ENCODE data around the gene NPIPA8.
"Not testable (repeated sequence)": the region's sequence is repeated elsewhere in the genome, so short reads cannot be mapped to it uniquely, and the experiment has no call there.

NPIPA8 gene

DNA sequence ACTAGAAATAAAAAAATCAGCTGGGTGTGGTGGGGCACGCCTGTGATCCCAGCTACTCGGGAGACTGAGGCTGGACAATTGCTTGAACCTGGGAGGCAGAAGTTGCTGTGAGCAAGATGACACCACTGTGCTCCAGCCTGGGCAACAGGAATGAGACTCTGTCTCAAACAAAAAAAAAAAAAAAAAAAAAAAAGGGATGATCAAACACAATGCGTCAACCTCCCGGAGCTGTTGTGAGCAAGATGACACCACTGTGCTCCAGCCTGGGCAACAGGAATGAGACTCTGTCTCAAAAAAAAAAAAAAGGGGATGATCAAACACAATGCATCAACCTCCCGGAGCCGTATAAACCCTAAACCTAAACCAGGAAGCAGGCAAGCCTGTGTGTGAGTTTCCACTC lies 24.7 kb downstream of the NPIPA8 start:
- H3K4me3 ChIP-seq (ENCODE audit: low read depth in 1 of 5, low read length in 5 of 5); H3K36me3 ChIP-seq (ENCODE audit: control insufficient read depth in 5 of 5, insufficient read depth in 5 of 5, low read length in 5 of 5); H3K27ac ChIP-seq (ENCODE audit: low read depth, low read length); H3K9ac ChIP-seq (ENCODE audit: low read length in 5 of 5); H3K9me3 ChIP-seq (ENCODE audit: control insufficient read depth in 5 of 5, low read length in 5 of 5); H3K27me3 ChIP-seq (ENCODE audit: control insufficient read depth in 5 of 5, insufficient read depth in 4 of 5, low read length in 5 of 5); H3K4me1 ChIP-seq (ENCODE audit: control insufficient read depth in 5 of 5, insufficient read depth in 5 of 5, low read length in 5 of 5): not testable (repeated sequence)

DNA sequence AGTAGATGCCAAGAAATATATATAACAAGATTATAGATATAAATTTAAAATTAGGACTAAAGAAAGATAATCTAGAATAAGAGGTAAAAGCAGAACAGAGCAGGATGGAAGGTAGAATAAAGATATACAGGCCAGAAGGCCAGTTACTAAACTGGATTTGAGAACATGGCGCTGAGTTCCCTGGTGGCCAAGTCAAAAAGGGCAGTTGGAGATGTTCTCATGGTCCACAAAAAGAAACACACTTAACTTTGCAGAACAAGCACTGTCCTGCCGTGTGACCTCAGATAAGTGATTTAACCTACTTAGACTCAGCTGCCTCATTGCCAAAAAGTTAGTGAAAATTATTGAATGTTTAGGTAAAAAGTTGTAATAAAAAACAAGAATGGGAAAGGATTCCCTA lies 27.4 kb downstream of the NPIPA8 start:
- not testable (repeated sequence) for H3K27ac ChIP-seq (ENCODE audit: low read depth, low read length); H3K9ac ChIP-seq (ENCODE audit: low read length in 5 of 5); H3K4me1 ChIP-seq (ENCODE audit: control insufficient read depth in 5 of 5, insufficient read depth in 5 of 5, low read length in 5 of 5); H3K4me3 ChIP-seq (ENCODE audit: low read depth in 1 of 5, low read length in 5 of 5); H3K36me3 ChIP-seq (ENCODE audit: control insufficient read depth in 5 of 5, insufficient read depth in 5 of 5, low read length in 5 of 5); H3K9me3 ChIP-seq (ENCODE audit: control insufficient read depth in 5 of 5, low read length in 5 of 5); H3K27me3 ChIP-seq (ENCODE audit: control insufficient read depth in 5 of 5, insufficient read depth in 4 of 5, low read length in 5 of 5)

DNA sequence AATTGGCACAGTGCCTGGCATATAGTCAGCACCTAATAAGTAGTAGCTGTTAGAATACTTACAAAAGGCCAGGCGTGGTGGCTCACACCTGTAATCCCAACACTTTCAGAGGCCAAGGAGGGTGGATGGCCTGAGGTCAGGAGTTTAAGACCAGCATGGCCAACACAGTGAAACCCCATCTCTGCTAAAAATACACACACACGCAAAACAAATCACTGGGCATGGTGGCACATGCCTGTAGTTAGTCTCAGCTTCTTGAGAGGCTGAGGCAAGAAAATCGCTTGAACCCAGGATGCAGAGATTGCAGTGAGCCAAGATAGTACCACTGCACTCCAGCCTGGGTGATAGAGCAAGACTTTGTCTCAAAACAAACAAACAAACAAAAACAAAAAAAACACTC lies 29.3 kb downstream of the NPIPA8 start:
- H3K4me3 ChIP-seq (ENCODE audit: low read depth in 1 of 5, low read length in 5 of 5); H3K36me3 ChIP-seq (ENCODE audit: control insufficient read depth in 5 of 5, insufficient read depth in 5 of 5, low read length in 5 of 5); H3K27ac ChIP-seq (ENCODE audit: low read depth, low read length); H3K9me3 ChIP-seq (ENCODE audit: control insufficient read depth in 5 of 5, low read length in 5 of 5); H3K9ac ChIP-seq (ENCODE audit: low read length in 5 of 5); H3K4me1 ChIP-seq (ENCODE audit: control insufficient read depth in 5 of 5, insufficient read depth in 5 of 5, low read length in 5 of 5); H3K27me3 ChIP-seq (ENCODE audit: control insufficient read depth in 5 of 5, insufficient read depth in 4 of 5, low read length in 5 of 5): not testable (repeated sequence)

DNA sequence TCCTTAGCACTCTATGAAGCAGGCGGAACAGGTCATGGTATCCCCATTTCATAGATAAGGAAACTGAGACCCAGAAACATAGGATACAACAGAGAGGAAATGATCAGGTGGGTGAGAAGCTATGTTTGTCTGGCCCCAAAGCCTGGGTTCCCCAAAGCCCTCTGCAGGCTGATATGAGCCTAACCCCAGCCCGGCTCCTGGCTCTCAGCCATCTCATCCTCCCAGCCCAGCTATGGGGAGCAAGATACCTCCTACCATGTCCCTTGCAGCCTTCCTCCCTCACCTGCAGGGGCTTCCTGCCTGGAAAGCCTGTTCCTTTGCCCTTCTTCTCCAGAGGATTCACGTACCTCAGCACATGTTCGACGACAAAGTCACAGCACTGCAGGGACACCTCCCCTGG lies 30.5 kb downstream of the NPIPA8 start:
- not testable (repeated sequence) for H3K27me3 ChIP-seq (ENCODE audit: control insufficient read depth in 5 of 5, insufficient read depth in 4 of 5, low read length in 5 of 5); H3K36me3 ChIP-seq (ENCODE audit: control insufficient read depth in 5 of 5, insufficient read depth in 5 of 5, low read length in 5 of 5); H3K9me3 ChIP-seq (ENCODE audit: control insufficient read depth in 5 of 5, low read length in 5 of 5); H3K27ac ChIP-seq (ENCODE audit: low read depth, low read length); H3K9ac ChIP-seq (ENCODE audit: low read length in 5 of 5); H3K4me1 ChIP-seq (ENCODE audit: control insufficient read depth in 5 of 5, insufficient read depth in 5 of 5, low read length in 5 of 5); H3K4me3 ChIP-seq (ENCODE audit: low read depth in 1 of 5, low read length in 5 of 5)

DNA sequence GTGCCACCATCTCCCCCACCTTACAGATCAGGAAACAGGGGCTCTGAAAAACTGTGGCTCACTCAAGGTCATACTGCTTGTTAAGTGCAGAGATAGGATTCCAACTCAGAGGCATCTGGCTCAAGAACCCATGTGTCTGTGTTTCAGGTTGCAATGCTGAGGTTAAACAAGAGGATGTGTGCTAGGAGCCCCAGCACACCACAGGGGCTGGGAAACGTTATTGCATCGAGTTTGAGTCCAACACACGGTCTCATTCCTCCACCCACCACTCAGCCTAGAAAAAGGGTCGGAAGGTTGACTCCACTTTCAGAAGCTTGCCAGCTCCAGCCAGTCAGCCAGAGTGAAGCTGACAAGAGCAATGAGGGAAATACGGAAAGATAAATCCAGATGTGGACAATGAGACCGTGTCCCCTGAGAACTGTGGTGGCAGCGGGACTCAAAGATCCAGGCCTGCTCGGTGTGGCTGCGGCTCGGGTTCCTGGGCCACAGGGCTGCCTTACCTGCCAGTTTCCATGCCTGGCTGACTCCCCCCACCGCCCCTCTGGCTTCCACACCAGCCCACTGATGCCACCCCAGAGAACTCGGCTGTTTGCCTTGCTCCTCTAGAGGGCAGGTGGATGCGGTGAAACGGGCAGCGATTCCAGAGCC lies 33.4 kb downstream of the NPIPA8 start:
- not testable (repeated sequence) for H3K27ac ChIP-seq (ENCODE audit: low read depth, low read length); H3K36me3 ChIP-seq (ENCODE audit: control insufficient read depth in 5 of 5, insufficient read depth in 5 of 5, low read length in 5 of 5); H3K4me1 ChIP-seq (ENCODE audit: control insufficient read depth in 5 of 5, insufficient read depth in 5 of 5, low read length in 5 of 5); H3K27me3 ChIP-seq (ENCODE audit: control insufficient read depth in 5 of 5, insufficient read depth in 4 of 5, low read length in 5 of 5); H3K9ac ChIP-seq (ENCODE audit: low read length in 5 of 5); H3K9me3 ChIP-seq (ENCODE audit: control insufficient read depth in 5 of 5, low read length in 5 of 5); H3K4me3 ChIP-seq (ENCODE audit: low read depth in 1 of 5, low read length in 5 of 5)

DNA sequence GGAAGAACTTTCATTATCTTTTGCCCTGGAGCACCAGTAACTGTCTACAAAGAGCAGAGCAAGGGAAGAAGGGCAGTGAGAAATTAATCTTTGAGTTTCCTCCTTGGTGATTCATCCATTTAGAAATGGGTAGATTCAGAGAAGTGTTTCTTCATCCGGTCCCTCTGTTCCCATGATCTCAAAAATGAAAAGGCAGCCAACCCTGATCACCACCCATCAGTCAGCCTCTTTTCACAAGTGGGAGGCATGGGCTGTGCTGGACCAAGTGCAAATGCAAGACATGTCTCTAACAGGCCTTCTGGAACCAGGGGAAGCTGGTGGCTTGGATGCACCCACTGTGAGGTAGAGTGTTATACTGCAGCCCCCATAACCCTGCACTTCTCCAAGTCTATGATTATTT lies 38.8 kb downstream of the NPIPA8 start:
- not testable (repeated sequence) for H3K27me3 ChIP-seq (ENCODE audit: control insufficient read depth in 5 of 5, insufficient read depth in 4 of 5, low read length in 5 of 5); H3K4me3 ChIP-seq (ENCODE audit: low read depth in 1 of 5, low read length in 5 of 5); H3K4me1 ChIP-seq (ENCODE audit: control insufficient read depth in 5 of 5, insufficient read depth in 5 of 5, low read length in 5 of 5); H3K9me3 ChIP-seq (ENCODE audit: control insufficient read depth in 5 of 5, low read length in 5 of 5); H3K27ac ChIP-seq (ENCODE audit: low read depth, low read length); H3K9ac ChIP-seq (ENCODE audit: low read length in 5 of 5); H3K36me3 ChIP-seq (ENCODE audit: control insufficient read depth in 5 of 5, insufficient read depth in 5 of 5, low read length in 5 of 5)

DNA sequence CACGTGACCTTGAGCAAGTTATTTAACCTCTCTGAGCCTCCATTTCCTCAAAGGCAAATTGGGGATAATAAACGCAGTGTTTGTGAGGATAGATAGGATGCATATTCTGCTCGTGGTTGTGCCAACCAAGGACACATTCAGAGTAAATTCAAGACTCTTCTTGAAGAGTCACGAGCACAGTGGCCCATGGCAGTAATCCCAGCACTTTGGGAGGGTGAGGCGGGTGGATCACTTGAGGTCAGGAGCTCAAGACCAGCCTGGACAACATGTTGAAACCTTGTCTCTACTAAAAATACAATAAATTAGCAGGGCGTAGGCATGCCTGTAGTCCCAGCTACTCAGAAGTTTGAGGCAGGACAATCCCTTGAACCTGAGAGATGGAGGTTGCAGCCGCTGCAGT lies 39.6 kb downstream of the NPIPA8 start:
- H3K9me3 ChIP-seq (ENCODE audit: control insufficient read depth in 5 of 5, low read length in 5 of 5); H3K27me3 ChIP-seq (ENCODE audit: control insufficient read depth in 5 of 5, insufficient read depth in 4 of 5, low read length in 5 of 5); H3K27ac ChIP-seq (ENCODE audit: low read depth, low read length); H3K4me3 ChIP-seq (ENCODE audit: low read depth in 1 of 5, low read length in 5 of 5); H3K36me3 ChIP-seq (ENCODE audit: control insufficient read depth in 5 of 5, insufficient read depth in 5 of 5, low read length in 5 of 5); H3K4me1 ChIP-seq (ENCODE audit: control insufficient read depth in 5 of 5, insufficient read depth in 5 of 5, low read length in 5 of 5); H3K9ac ChIP-seq (ENCODE audit: low read length in 5 of 5): not testable (repeated sequence)

DNA sequence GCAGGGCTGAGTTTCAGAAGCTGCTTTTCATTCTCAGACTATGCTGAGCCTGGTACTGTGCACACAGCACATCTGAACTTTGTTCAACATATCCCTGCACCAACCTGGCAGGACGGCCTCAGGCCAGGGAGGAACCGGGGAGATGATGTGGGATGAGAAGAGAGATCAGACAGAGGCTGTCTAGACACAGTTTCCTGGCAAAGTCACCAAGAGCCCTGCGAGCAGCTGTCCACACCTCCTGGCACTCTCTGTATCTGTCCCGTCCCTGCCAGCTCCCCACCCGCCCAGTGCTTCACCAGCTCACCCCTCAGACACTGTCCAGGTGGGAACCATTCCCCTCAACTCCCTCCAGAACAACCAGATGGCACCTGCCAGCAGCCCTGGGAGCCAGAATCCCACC lies 42.2 kb downstream of the NPIPA8 start:
- not testable (repeated sequence) for H3K9me3 ChIP-seq (ENCODE audit: control insufficient read depth in 5 of 5, low read length in 5 of 5)

DNA sequence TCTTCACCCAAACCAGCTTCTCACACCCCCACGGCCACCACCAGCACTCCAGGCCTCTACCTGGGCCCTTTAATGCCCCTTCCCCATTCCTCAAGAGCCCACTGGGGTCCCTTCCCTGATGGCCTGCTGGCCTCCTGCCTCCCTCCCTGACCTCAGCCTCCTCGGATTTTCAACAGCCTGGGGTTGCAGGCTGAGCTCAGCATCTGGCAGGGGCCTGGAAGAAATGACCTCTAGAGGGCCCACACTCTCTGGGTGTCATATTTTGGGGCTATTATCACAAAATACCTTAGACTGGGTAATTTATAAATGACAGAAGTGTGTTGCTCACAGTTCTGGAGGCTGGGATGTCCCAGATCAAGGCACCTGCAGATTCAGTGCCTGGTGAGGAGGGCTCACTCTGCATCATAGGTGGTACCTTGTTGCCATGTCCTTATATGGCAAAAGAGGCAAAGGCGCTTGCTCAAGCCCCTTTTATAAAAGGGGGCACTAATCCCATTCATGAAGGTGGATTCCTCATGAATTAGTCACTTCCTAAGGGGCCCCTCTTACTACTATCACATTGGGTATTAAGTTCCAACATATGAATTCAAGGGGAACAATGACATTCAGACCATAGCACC lies 43.1 kb downstream of the NPIPA8 start:
- H3K27me3 ChIP-seq (ENCODE audit: control insufficient read depth in 5 of 5, insufficient read depth in 4 of 5, low read length in 5 of 5); H3K4me1 ChIP-seq (ENCODE audit: control insufficient read depth in 5 of 5, insufficient read depth in 5 of 5, low read length in 5 of 5); H3K9me3 ChIP-seq (ENCODE audit: control insufficient read depth in 5 of 5, low read length in 5 of 5): not testable (repeated sequence)

More for the DNA sequence above, 42.2 kb downstream of the NPIPA8 start:
- H3K36me3 ChIP-seq (ENCODE audit: control insufficient read depth in 5 of 5, insufficient read depth in 5 of 5, low read length in 5 of 5); H3K27me3 ChIP-seq (ENCODE audit: control insufficient read depth in 5 of 5, insufficient read depth in 4 of 5, low read length in 5 of 5); H3K4me1 ChIP-seq (ENCODE audit: control insufficient read depth in 5 of 5, insufficient read depth in 5 of 5, low read length in 5 of 5); H3K27ac ChIP-seq (ENCODE audit: low read depth, low read length); H3K4me3 ChIP-seq (ENCODE audit: low read depth in 1 of 5, low read length in 5 of 5); H3K9ac ChIP-seq (ENCODE audit: low read length in 5 of 5): not testable (repeated sequence)

DNA sequence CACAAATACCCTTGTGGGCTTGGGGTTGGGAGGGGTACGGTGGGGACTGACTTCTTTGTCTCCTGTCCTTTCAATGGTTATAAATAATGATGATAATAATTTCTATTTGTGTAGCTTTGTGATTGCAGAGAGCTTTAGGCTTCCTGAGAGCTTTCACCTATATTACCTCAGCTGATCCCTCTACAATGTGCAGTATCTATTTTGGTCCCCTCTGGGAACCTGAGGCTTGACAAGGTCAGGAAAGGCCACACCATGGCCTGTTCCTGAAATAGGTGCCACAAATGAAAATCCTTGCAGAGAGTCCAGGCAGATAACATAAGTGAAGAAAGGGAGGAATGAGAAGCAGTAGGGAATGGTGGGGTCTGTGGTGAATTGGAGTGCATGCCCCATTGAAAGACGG lies 45.6 kb downstream of the NPIPA8 start:
- not testable (repeated sequence) for H3K27me3 ChIP-seq (ENCODE audit: control insufficient read depth in 5 of 5, insufficient read depth in 4 of 5, low read length in 5 of 5); H3K9ac ChIP-seq (ENCODE audit: low read length in 5 of 5); H3K9me3 ChIP-seq (ENCODE audit: control insufficient read depth in 5 of 5, low read length in 5 of 5); H3K27ac ChIP-seq (ENCODE audit: low read depth, low read length); H3K36me3 ChIP-seq (ENCODE audit: control insufficient read depth in 5 of 5, insufficient read depth in 5 of 5, low read length in 5 of 5); H3K4me1 ChIP-seq (ENCODE audit: control insufficient read depth in 5 of 5, insufficient read depth in 5 of 5, low read length in 5 of 5); H3K4me3 ChIP-seq (ENCODE audit: low read depth in 1 of 5, low read length in 5 of 5)

More for the DNA sequence above, 43.1 kb downstream of the NPIPA8 start:
- H3K4me3 ChIP-seq (ENCODE audit: low read depth in 1 of 5, low read length in 5 of 5); H3K27ac ChIP-seq (ENCODE audit: low read depth, low read length); H3K36me3 ChIP-seq (ENCODE audit: control insufficient read depth in 5 of 5, insufficient read depth in 5 of 5, low read length in 5 of 5); H3K9ac ChIP-seq (ENCODE audit: low read length in 5 of 5): not testable (repeated sequence)

DNA sequence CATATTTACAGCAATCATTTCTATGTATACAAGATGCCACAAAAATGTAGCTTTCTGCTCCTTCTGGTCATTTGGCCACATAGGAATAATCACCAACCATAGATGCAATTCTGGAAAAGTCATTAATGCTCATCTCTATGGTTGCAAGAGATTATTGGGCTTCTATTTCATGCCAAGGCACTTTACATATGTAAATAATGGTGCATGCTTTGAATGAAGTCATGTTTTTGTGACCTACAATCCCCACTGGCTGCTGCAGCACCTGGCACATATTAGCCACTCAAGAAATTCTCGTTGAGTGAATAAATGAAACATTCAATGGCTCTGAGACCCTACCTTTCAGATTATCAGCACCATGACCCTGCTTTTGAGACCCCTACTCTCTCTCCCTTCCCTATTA lies 50.2 kb downstream of the NPIPA8 start:
- H3K27me3 ChIP-seq (ENCODE audit: control insufficient read depth in 5 of 5, insufficient read depth in 4 of 5, low read length in 5 of 5); H3K27ac ChIP-seq (ENCODE audit: low read depth, low read length); H3K9ac ChIP-seq (ENCODE audit: low read length in 5 of 5); H3K36me3 ChIP-seq (ENCODE audit: control insufficient read depth in 5 of 5, insufficient read depth in 5 of 5, low read length in 5 of 5); H3K4me3 ChIP-seq (ENCODE audit: low read depth in 1 of 5, low read length in 5 of 5); H3K9me3 ChIP-seq (ENCODE audit: control insufficient read depth in 5 of 5, low read length in 5 of 5); H3K4me1 ChIP-seq (ENCODE audit: control insufficient read depth in 5 of 5, insufficient read depth in 5 of 5, low read length in 5 of 5): not testable (repeated sequence)

Data from subcutaneous abdominal adipose tissue (tissue), 5 donors.